ENCODE results near the gene FANCM.

DNA sequence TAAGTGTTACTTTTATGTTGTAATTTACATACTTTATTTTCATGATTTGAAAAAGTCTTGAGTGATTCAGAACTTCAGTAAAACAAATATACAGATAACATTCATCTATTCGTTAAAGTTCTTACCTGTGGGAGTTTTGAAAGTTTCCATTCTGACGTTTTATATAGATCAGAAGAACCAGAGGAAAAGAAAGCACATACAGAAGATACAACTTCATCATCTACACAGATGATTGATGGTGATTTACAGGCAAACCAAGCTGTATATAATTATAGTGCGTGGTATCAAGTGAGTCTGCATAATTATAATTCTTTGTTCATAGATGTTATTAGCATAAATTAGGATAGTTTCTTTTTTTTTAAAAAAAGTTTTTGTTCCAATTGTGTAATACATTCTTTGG, 21.4 kb upstream of the FANCM start:
- TF ChIP-seq, protein P1, sequence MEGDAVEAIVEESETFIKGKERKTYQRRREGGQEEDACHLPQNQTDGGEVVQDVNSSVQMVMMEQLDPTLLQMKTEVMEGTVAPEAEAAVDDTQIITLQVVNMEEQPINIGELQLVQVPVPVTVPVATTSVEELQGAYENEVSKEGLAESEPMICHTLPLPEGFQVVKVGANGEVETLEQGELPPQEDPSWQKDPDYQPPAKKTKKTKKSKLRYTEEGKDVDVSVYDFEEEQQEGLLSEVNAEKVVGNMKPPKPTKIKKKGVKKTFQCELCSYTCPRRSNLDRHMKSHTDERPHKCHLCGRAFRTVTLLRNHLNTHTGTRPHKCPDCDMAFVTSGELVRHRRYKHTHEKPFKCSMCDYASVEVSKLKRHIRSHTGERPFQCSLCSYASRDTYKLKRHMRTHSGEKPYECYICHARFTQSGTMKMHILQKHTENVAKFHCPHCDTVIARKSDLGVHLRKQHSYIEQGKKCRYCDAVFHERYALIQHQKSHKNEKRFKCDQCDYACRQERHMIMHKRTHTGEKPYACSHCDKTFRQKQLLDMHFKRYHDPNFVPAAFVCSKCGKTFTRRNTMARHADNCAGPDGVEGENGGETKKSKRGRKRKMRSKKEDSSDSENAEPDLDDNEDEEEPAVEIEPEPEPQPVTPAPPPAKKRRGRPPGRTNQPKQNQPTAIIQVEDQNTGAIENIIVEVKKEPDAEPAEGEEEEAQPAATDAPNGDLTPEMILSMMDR (IDR thresholded peaks at IDR 0.05), result no peak
- TF ChIP-seq, protein P2, sequence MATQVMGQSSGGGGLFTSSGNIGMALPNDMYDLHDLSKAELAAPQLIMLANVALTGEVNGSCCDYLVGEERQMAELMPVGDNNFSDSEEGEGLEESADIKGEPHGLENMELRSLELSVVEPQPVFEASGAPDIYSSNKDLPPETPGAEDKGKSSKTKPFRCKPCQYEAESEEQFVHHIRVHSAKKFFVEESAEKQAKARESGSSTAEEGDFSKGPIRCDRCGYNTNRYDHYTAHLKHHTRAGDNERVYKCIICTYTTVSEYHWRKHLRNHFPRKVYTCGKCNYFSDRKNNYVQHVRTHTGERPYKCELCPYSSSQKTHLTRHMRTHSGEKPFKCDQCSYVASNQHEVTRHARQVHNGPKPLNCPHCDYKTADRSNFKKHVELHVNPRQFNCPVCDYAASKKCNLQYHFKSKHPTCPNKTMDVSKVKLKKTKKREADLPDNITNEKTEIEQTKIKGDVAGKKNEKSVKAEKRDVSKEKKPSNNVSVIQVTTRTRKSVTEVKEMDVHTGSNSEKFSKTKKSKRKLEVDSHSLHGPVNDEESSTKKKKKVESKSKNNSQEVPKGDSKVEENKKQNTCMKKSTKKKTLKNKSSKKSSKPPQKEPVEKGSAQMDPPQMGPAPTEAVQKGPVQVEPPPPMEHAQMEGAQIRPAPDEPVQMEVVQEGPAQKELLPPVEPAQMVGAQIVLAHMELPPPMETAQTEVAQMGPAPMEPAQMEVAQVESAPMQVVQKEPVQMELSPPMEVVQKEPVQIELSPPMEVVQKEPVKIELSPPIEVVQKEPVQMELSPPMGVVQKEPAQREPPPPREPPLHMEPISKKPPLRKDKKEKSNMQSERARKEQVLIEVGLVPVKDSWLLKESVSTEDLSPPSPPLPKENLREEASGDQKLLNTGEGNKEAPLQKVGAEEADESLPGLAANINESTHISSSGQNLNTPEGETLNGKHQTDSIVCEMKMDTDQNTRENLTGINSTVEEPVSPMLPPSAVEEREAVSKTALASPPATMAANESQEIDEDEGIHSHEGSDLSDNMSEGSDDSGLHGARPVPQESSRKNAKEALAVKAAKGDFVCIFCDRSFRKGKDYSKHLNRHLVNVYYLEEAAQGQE (IDR thresholded peaks at IDR 0.05; ENCODE audit: insufficient read depth in 1 of 2, low read depth in 2 of 2, low read length in 1 of 2), result no peak
- TF ChIP-seq TCF7L2 (IDR thresholded peaks at IDR 0.05; ENCODE audit: low read depth, low read length) (no peak), POLR2AphosphoS5 (IDR thresholded peaks at IDR 0.05; ENCODE audit: low read depth, low read length) (no peak), SIN3A (IDR thresholded peaks at IDR 0.05; ENCODE audit: borderline replicate concordance, insufficient read depth, low read depth, low read length) (no peak)

All from Panc1 (cell line).